ENCODE measurements around the gene TBC1D14.

- no peak for TF ChIP-seq CTCF (IDR thresholded peaks at IDR 0.05)
- TF ChIP-seq POLR2AphosphoS5 (IDR thresholded peaks at IDR 0.05) = no peak
- TF ChIP-seq POLR2A (IDR thresholded peaks at IDR 0.05) = no peak
These were observed 7.8 kb upstream of the TBC1D14 start for GRCh38 chr4:6901669-6902317.

All from sigmoid colon (tissue), 4 donors.